ENCODE data around the gene ELOB.

Gene ELOB

GRCh38 chr16:2810651-2811050 lies 33.6 kb upstream of the ELOB start:
- TF ChIP-seq CTCF (IDR thresholded peaks at IDR 0.05; ENCODE audit: control insufficient read depth, extremely low read depth, insufficient read depth): no peak
- H3K4me3 ChIP-seq (ENCODE audit: low read depth, low read length): no peak overlapping the region
- DNase-seq (ENCODE audit: low read depth): no peak

GRCh38 chr16:2809149-2809760 lies 32.2 kb upstream of the ELOB start:
- no peak overlapping the region for H3K4me3 ChIP-seq (ENCODE audit: low read depth, low read length)
- no peak for TF ChIP-seq CTCF (IDR thresholded peaks at IDR 0.05; ENCODE audit: control insufficient read depth, extremely low read depth, insufficient read depth)
- no peak for DNase-seq (ENCODE audit: low read depth)

- no peak for TF ChIP-seq CTCF (IDR thresholded peaks at IDR 0.05; ENCODE audit: control insufficient read depth, extremely low read depth, insufficient read depth)
- no peak overlapping the region for H3K4me3 ChIP-seq (ENCODE audit: low read depth, low read length)
- no peak for DNase-seq (ENCODE audit: low read depth)
Measured at GRCh38 chr16:2808181-2808580, 31.1 kb upstream of the ELOB start.

GRCh38 chr16:2806286-2806685 lies 29.2 kb upstream of the ELOB start:
- H3K4me3 ChIP-seq (ENCODE audit: low read depth, low read length): no peak overlapping the region
- TF ChIP-seq CTCF (IDR thresholded peaks at IDR 0.05; ENCODE audit: control insufficient read depth, extremely low read depth, insufficient read depth): no peak
- DNase-seq (ENCODE audit: low read depth): no peak

GRCh38 chr16:2804728-2805127 lies 27.6 kb upstream of the ELOB start:
- TF ChIP-seq CTCF (IDR thresholded peaks at IDR 0.05; ENCODE audit: control insufficient read depth, extremely low read depth, insufficient read depth): no peak
- DNase-seq (ENCODE audit: low read depth): no peak

GRCh38 chr16:2803545-2804195 lies 26.6 kb upstream of the ELOB start:
- TF ChIP-seq CTCF (IDR thresholded peaks at IDR 0.05; ENCODE audit: control insufficient read depth, extremely low read depth, insufficient read depth): no peak

More at GRCh38 chr16:2804728-2805127, 27.6 kb upstream of the ELOB start:
- H3K4me3 ChIP-seq (ENCODE audit: low read depth, low read length): no peak overlapping the region

GRCh38 chr16:2799859-2800226 lies 22.8 kb upstream of the ELOB start:
- no peak for TF ChIP-seq CTCF (IDR thresholded peaks at IDR 0.05; ENCODE audit: control insufficient read depth, extremely low read depth, insufficient read depth)
- DNase-seq (ENCODE audit: low read depth): peak; percentile 89
- no peak overlapping the region for H3K4me3 ChIP-seq (ENCODE audit: low read depth, low read length)

More at GRCh38 chr16:2803545-2804195, 26.6 kb upstream of the ELOB start:
- H3K4me3 ChIP-seq (ENCODE audit: low read depth, low read length): no peak overlapping the region
- no peak for DNase-seq (ENCODE audit: low read depth)

Data from LNCaP clone FGC (cell line).